Measurements from ENCODE around the gene MON2. TPM values are rescaled to one million over a fixed set of nuclear protein-coding genes. Genes with fewer than 3 reads are reported as not detected.
A peak's percentile ranks its signal among the peaks of the same experiment; 100 is the strongest.

MON2 gene
- polyA plus RNA-seq, 12 donors: 27.6 to 67.5 (median 45.5) TPM; not detected in 1

DNA sequence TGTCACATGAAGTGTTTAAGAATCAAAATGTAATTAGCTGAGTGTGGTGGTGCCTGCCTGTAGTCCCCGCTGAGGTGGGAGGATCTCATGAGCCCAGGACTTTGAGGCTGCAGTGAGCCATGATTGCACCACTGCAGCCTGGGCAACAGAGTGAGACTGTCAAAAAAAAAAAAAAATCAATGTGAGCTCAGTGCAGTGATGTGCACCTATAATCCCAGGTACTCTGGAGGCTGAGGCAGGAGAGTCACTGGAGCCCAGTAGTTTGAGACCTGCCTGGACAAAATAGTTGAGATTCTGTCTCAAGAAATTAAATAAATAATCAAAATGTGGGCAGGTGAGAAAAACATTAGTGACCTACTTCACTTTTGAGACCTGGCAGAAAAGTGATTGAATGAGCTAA lies 140.0 kb downstream of the MON2 start:
- DNase-seq: no peak

DNA sequence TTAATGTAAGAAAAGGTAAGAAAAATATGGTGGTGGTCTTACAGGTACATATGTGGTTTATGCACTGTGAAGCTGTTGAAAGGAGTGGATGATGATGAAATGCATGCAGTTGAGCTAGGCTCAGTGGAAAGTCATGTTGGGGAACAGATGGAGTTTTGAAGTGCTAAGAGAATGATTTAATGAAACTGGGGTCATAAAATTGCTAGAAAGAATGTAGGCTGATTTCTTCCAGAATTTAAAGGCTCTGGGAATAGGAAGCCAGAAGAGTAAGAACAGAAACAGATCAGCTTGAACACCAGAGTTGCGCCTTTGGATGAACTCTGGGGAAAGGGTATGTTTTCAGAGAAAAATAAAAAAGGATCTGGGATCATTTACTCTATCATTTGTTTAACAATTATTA lies 146.5 kb downstream of the MON2 start:
- no peak for DNase-seq

DNA sequence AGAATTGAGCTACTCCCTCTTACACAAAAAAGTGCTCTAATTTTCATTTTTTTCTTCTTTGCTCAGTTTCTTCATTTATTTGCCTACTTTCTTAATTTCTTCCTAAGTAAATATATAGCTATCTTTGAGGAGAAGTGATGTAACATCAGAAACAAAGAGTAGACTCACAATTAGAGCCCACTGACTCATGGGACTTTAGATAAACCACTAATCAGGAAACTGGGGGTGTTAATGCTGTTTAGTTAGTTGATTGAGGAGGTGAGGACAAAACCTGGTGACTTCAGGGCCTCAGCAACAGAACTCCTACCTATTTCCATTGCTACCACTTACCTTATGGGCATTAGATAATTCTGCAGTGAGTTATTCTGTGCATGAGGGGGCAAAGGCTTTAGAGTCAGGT lies 151.7 kb downstream of the MON2 start:
- no peak for DNase-seq

DNA sequence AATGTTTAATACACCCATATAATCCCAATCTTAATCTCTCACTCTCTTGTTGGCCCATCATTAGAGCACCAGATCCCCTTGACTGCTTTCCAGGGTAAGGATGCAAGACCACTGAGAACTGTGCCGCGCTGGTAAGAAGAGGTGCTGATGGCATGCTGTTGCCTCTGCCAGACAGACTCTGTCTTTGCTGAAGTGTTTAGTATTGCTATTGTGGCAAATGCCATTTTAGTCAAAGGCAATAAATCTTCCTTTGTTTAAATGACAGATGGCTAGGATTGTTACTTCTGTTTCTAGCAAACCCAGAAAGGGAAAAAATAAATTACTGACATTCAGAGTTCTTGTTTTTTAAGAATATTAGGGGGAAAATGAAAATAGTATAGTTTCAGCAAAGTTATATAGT lies 152.3 kb downstream of the MON2 start:
- DNase-seq: no peak

DNA sequence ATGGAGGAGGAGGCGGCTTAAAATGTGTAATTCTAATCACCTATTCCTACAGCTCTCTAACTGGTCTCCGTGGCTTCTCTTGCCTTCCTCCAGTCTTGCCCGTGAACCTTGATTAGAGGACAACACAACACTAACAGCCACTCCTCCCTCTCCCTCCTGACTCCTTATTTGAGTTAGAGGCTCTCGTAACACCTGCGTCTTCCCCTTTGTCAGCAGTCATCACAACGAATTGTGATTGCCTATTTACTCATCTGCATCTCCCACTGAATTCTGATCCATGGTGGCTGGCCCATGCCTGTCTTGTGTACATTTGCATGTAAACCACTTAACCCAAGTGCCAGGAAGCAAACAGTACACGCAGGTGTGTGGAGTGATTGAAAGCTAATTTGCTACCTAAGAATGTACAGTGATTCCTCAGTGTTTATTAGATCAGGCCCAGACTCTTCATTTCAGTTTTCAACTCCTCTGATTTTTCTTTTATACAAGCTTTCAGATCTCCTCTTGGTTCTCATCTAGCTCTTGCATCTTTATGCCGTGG lies 154.5 kb downstream of the MON2 start:
- DNase-seq: no peak

DNA sequence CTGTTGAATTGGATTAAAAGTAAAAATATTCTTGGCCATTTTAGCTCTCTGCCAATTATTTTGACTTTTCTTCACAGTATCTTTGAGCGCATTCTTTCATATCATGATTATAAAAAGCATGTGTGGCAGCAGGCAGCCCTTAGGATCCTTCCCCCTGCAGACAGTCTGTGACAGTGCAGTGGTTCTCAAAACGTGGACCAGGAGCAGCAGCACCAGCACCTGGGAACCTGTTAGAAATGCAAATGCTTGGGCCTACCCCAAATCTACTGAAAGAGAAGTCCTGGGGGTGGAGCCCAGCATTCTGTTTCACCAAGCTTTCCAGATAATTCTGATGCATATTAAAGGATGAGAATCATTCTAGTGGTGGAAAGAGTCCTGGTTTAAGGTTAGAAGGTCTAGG lies 155.6 kb downstream of the MON2 start:
- no peak for DNase-seq

DNA sequence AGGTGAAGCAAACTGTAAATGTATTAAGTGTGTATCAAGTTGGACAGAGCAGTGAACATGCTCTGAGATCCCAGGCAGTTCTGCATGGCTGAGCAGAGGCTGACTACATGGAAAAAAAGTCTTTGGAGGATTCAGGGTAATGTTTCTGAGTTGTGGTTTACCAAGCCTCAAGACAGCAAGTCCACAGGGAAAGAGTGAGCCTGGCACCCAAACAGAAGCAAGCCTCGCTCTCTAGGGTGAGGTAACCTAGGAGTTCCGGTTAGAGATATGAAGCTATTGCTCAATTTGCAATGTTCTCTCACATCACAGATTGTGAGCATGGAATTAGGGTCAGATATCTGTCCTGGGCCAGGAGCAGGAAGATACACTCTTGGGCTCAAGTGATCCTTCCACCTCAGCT lies 158.6 kb downstream of the MON2 start:
- no peak for DNase-seq

DNA sequence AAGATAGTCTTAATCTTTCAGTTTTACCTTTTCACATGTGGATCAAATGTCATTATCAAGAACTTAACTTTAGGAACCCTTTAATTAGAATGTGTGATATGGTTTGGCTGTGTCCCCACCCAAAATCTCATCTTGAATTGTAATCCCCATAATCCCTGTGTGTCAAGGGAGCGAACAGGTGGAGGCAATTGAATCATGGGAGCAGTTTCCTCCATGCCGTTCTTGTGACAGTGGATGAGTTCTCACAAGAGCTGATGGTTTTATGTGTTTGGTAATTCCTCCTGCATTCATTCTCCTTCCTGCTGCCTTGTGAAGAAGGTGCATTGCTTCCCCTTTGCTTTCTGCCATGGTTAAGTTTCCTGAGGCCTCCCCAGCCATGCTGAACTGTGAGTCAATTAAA lies 160.6 kb downstream of the MON2 start:
- DNase-seq: no peak

DNA sequence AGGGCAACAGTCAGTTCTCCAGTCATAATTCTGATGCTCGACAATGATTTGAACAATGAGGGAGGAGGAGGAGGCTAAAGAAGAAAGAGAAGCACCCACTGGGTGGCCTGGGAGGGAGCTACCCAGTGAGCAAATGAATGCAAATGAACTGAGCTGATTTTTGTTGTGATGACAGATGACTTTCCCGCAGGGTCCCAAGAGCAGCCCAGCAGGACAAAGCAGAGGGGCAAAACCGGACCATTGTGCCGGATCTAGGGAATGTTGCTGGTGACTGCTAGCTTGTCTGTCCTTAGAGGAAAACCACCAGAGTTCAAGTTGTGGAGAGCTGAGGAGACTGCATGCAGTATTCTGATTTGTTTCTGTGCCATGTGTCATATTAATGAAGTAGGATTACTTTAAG lies 162.8 kb downstream of the MON2 start:
- DNase-seq: no peak

DNA sequence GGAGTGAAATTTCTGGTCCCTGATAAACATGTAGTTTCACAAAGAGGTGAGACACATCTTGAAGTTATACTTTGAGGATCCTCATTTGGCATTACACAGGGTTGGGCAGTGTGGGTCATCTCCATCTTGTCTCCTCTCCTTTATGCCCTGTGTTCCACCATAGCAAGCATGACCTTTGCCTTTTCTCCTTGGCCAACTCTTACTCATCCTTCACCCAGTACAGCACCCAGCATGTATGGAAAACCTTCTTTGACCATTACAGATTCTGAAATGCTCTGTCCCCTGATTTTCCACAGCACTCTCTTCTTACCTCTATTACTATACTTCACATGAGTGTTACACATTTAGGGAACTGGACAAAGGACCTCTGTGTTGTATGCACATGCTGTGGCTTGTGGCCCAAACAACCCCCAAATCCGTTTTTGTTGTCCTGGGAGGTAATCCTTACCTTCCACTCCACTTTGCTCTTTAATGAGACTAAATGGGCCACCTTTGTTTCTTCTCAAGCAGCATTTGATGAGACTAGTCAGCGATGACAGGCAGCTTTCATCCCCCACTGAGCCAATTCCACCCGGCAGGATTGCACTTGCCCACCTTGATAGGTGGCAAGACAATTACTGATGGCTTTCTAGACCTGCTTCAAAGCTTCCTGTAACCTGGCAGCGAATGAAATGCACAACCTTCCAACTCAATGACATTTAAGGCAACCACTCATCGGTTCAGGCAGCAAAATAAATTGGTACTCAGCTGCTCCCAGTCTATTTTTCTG lies 163.5 kb downstream of the MON2 start:
- DNase-seq: no peak

DNA sequence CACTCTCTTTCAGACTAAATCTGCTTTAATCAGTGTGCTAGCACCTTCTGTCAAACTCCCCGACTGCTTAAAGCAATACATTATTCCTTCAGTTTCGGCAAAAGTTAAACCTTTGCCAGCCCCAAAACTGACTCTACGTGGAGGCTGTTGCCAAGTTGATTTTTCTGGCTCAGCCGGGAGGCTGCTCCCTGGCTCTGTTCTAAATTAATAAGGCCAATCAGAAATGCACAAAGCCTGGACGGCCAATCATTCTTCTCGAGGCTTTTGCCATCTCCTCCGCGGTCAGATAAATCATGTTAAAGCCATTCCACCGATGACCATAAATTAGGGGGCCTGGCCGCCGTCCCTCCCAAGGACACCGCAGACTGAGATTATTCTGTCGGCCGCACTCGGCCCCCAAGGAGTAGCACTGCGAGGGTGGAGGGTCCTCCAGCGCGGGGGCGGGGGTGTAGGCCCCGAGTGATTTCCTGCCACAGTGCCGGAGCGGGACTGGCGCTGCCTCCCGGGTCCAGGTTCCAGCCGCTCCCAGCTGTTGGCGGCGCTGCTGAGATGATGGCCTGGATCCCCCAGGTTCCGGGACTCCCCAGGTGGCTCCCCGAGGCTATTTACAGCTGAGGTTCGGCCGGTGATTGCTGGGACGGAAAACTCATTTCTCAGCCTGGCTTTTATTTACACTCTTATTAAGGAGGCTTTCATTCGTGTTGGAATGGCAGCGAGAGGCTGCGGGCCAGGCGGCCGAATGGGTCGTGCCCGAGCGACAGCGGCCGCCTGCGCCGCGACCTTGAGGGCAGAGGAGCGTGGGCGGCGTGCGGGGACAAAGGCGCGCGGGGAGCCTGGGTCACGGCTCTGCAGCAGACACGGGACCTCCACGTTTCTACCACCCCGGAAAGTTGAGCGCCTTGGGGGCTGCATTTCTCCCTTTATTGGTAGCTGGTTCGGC lies 165.1 kb downstream of the MON2 start:
- DNase-seq: peak; percentile 70

DNA sequence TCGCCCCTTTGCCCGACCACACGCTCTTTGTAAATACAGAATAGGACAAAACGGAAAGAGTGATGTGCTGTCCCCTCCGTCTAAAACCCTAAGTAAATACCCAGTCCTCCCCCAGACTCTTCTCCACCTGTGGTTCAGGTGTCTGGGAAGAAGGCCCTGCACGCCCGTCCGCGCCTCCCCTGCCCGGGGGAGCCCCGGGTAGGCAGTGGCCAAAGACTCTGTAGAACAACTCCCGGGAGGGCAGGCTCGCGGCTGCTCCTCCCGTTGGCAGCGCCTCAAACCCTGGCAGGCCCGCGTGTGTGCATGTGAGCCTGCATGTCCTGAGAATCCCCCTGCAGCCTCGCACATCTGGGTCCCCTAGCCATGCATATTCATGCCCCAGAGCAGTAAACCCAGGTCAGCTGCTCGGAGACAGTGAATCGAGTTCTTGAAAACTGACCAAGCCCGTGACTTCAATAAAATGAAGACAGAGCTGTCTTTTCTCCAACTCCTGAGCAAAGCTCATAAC lies 165.8 kb downstream of the MON2 start:
- peak; percentile 64 for DNase-seq

DNA sequence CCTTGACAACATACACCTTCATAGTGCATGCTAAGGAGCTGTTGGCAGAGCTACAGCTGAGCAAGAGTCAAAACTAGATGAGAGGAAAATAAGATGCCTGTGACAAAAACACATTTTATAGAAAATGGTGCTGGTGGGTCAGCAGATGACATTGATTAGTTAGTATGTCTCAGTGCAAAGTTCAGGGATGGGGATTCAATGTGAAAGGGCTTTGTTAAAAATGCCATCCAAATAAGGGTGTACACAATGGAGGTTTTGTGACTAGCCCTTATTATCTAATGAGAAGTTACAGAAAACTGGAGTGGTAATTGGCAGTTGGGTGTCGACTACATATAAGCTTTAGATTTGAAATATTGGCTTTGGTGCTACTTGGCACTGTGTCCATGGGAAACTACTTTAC lies 169.0 kb downstream of the MON2 start:
- DNase-seq: no peak

DNA sequence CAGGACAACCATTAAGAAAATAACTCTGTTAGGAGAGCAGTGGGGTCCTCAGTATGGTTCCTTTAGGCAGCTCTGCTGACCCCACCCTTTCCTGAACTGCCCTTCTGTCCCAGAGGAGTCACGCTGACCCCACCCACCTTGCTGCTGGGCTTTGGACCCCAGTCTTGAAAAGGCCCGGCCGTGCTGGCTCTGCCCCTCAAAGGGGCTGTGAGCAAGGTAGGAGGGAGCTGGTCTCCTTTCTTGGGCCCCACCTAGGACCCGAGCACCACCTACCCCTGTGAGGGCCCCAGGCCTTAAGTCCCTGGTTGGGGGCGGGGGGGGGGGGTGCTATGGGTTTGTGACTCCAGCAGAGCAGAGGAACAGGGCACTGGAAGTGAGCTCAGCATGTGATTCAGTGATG lies 171.1 kb downstream of the MON2 start:
- no peak for DNase-seq

DNA sequence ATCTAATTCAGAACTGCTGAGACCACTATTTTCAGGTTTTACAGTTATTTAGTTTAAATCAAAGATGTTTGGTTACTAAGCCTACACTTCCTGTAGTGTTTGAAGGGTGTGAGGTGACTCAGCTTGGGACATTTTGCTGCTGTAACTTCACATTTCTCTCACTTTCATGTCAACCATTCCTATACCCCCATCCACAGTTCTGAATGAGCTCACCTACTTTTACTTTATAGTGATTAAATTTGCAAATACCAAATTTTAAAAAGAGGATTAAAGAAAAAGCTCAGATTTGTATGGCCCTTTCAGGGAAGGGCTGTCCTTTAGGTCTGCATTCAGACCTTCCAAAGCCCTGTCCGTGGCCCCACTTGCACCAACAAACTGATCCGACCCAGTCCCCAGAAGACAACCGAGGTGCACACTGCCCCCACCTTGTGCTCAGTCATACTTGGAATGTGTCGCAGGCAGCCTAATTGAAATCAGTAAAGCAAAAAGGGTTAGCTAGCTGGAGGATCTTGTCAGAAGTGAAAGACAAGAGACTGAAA lies 174.4 kb downstream of the MON2 start:
- DNase-seq: no peak

DNA sequence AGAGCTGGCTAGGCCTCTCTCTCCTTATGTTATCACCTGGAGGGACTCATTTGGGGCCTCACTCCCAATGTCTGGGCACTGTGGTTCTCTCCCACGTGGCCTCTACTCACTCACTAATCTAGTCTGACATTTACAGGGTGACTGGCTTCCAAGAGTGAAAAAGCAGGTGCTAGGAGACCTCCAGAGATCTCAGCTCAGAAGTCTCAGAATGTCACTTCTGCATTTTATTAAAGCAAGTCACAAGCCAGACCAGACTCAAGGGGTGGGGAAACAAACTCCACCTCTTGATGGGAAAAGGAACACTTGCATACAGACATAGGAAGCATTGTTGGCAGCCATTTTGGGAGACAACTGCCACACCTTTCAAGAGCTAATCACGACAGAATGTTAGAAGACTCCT lies 175.9 kb downstream of the MON2 start:
- DNase-seq: no peak

DNA sequence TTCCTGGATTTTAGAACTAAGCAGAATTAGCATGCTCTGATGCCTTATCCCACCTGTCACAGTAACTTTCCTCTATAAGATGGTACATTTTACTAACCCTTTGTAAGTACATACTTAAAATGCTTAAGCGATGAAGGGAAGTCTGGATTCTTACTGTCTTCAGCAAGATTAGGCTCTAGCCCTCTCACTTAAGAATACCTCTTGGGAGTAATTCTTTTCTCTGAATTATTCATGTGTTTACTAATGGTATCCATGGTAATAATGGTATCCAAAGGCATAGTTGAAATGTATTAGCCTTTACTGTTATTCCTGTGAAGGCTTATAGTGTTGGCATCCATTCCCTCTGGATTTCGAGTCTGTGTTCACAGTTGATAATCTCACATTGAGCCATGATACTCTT lies 176.9 kb downstream of the MON2 start:
- DNase-seq: no peak

DNA sequence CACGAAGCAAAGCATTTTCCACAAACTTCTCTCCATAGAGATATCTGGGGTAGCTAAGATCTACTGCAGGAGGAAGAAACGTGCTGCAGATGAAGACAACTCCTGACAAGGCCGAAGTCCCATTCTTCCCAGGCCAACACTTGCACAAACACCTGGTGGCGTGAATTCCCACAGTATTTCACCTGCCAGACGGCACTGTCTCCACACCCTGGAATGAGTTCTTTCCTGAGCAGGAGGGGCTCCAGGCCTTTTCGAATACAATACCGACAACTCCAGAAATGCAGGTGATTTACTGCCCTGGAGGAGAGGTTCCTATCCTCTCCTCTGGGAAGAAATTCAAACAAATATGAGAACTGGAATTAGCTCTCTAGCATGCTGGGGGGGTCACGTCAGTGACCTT lies 179.9 kb downstream of the MON2 start:
- DNase-seq: no peak

DNA sequence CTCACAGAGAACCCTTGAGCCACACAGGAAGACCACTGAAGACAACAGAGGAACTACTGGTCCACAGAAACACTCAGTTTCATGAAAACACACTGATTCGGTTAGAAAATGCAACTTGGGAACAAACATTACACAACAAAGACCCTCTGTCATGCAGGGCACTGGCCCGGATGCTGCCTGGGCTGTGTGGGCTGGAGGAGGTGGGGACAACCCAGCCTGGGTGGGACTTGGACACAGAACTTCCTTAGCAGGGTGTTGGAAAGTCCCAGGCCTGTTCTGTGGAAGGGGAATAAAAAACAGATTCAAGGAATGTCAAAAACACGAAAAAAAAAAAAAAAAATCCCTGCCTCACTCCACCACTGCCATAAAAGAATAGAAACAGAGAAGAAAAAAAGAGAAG lies 181.0 kb downstream of the MON2 start:
- no peak for DNase-seq

DNA sequence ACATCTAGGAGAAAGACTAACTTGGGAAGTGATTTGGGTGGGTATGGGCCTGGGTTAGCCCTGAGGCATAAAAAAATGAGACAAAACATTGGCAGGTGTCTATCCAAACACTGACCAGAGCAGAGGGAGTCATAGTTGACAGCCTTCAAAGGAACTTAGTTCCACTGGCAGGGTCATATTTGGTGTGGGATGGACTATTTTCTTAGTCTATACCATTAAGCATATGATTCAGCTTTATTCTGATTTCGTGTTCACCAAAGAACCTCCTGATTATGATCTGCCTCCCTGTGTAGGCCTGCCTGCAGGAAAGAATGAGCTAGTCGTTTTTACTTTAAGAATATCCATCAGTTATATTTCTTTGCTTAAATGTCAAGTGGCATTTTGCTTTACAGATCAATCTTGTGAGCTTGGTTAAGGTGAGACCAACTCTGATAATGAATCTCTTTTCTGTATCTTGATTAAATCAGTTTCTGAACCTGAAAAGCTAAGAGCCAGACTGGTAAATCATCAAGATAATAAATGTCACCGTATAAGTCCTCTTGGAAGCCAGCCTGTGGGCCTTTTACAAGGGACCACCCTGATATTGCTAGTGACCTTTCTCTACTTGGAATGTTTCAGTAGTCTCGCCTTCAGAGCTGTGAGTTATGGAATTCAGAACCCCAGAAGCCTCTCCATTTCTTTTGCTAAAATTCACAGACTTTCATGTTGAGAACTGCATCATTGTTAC lies 182.9 kb downstream of the MON2 start:
- DNase-seq: no peak

All from muscle of arm (tissue), 12 donors.